H9 (cell line): ENCODE results near the gene BCAS4. TPM values are rescaled to one million over a fixed set of nuclear protein-coding genes. Genes with fewer than 3 reads are reported as not detected.

Experiments
- DNase-seq: peaks from one replicate; pipeline ENCODE4 v3.0.0-alpha.2; 2017
- H2AFZ ChIP-seq: one replicate; pipeline ENCODE4 v1.6.1; 2013; ENCODE audit warnings: mild to moderate bottlenecking, low read length, control low read depth, moderate library complexity
- H2AK5ac ChIP-seq: 2 replicates; pipeline ENCODE4 v1.6.1; 2013; ENCODE audit warnings: low read length, control low read depth, mixed read lengths; ENCODE audit not compliant: insufficient read length
- H2BK120ac ChIP-seq: one replicate; pipeline ENCODE4 v1.6.1; 2013; ENCODE audit warnings: low read depth, mild to moderate bottlenecking, low read length, control low read depth, inconsistent platforms; ENCODE audit not compliant: poor library complexity, severe bottlenecking
- H2BK12ac ChIP-seq: 2 replicates; pipeline ENCODE4 v1.6.1; 2013; ENCODE audit warnings: low read length, control low read depth, mixed read lengths, low read depth; ENCODE audit not compliant: insufficient read length
- H2BK15ac ChIP-seq: 2 replicates; pipeline ENCODE4 v1.6.1; 2013; ENCODE audit warnings: low read depth, low read length, control low read depth
- H2BK20ac ChIP-seq: one replicate; pipeline ENCODE4 v1.6.1; 2013; ENCODE audit warnings: low read depth, mild to moderate bottlenecking, low read length, control low read depth, inconsistent platforms; ENCODE audit not compliant: poor library complexity, severe bottlenecking
- H2BK5ac ChIP-seq: 2 replicates; pipeline ENCODE4 v1.6.1; 2013; ENCODE audit warnings: low read length, control low read depth, mixed read lengths; ENCODE audit not compliant: insufficient read length
- H3K14ac ChIP-seq: 2 replicates; pipeline ENCODE4 v1.6.1; 2013; ENCODE audit warnings: low read length, control low read depth; ENCODE audit not compliant: insufficient read depth
- H3K18ac ChIP-seq: 2 replicates; pipeline ENCODE4 v1.6.1; 2013; ENCODE audit warnings: low read depth, mild to moderate bottlenecking, mixed read lengths, low read length, control low read depth; ENCODE audit not compliant: insufficient read length
- H3K23ac ChIP-seq: 2 replicates; pipeline ENCODE4 v1.6.1; 2013; ENCODE audit warnings: low read length, control low read depth, mixed read lengths, low read depth; ENCODE audit not compliant: insufficient read length
- H3K23me2 ChIP-seq: 2 replicates; pipeline ENCODE4 v1.6.1; 2013; ENCODE audit warnings: low read depth, mild to moderate bottlenecking, mixed read lengths, low read length, control low read depth; ENCODE audit not compliant: insufficient read length, poor library complexity, severe bottlenecking
- H3K27ac ChIP-seq: 2 replicates; pipeline ENCODE4 v1.5.1; 2013; ENCODE audit warnings: low read length, control low read depth, mixed read lengths, low read depth; ENCODE audit not compliant: insufficient read length
- H3K27me3 ChIP-seq: 2 replicates; pipeline ENCODE4 v1.6.1; 2013; ENCODE audit warnings: low read length, control low read depth, inconsistent platforms; ENCODE audit not compliant: insufficient read depth
- H3K4ac ChIP-seq: 2 replicates; pipeline ENCODE4 v1.6.1; 2013; ENCODE audit warnings: low read depth, mild to moderate bottlenecking, control low read depth, inconsistent platforms, low read length, moderate library complexity
- H3K4me1 ChIP-seq: 2 replicates; pipeline ENCODE4 v1.6.1; 2013; ENCODE audit warnings: low read length, control low read depth, inconsistent platforms; ENCODE audit not compliant: insufficient read depth
- H3K4me2 ChIP-seq: 2 replicates; pipeline ENCODE4 v1.6.1; 2013; ENCODE audit warnings: low read length, control low read depth, mixed read lengths; ENCODE audit not compliant: insufficient read length, insufficient read depth
- H3K56ac ChIP-seq: 2 replicates; pipeline ENCODE4 v1.6.1; 2013; ENCODE audit warnings: low read depth, mild to moderate bottlenecking, mixed read lengths, low read length, control low read depth; ENCODE audit not compliant: insufficient read length
- H3K79me1 ChIP-seq: 2 replicates; pipeline ENCODE4 v1.6.1; 2013; ENCODE audit warnings: low read depth, mild to moderate bottlenecking, moderate library complexity, low read length, control low read depth, inconsistent platforms; ENCODE audit not compliant: insufficient read depth, poor library complexity, severe bottlenecking
- H3K79me2 ChIP-seq: 2 replicates; pipeline ENCODE4 v1.6.1; 2013; ENCODE audit warnings: low read length, control low read depth, inconsistent platforms; ENCODE audit not compliant: insufficient read depth
- H3K9ac ChIP-seq: 2 replicates; pipeline ENCODE4 v1.6.1; 2013; ENCODE audit warnings: low read length, control low read depth, mixed read lengths; ENCODE audit not compliant: insufficient read length; ENCODE audit errors: extremely low read depth
- H3K9me3 ChIP-seq: one replicate; pipeline ENCODE4 v1.6.1; 2013; ENCODE audit warnings: low read depth, low read length, inconsistent platforms; ENCODE audit not compliant: control insufficient read depth
- H3T11ph ChIP-seq: one replicate; pipeline ENCODE4 v1.6.1; 2013; ENCODE audit warnings: mild to moderate bottlenecking, low read length, control low read depth, inconsistent platforms
- H4K20me1 ChIP-seq: one replicate; pipeline ENCODE4 v1.6.1; 2013; ENCODE audit not compliant: control insufficient read depth, insufficient read length, insufficient read depth
- H4K5ac ChIP-seq: 2 replicates; pipeline ENCODE4 v1.6.1; 2013; ENCODE audit warnings: low read depth, mild to moderate bottlenecking, mixed read lengths, low read length, control low read depth; ENCODE audit not compliant: insufficient read length
- H4K8ac ChIP-seq: replicated peaks from 2 replicates; pipeline ENCODE4 v1.6.1; 2013; ENCODE audit warnings: low read length, control low read depth, mixed read lengths, low read depth; ENCODE audit not compliant: insufficient read length
- H4K91ac ChIP-seq: 2 replicates; pipeline ENCODE4 v1.6.1; 2013; ENCODE audit warnings: low read depth, mild to moderate bottlenecking, moderate library complexity, mixed read lengths, low read length, control low read depth; ENCODE audit not compliant: insufficient read length
- H3K27ac Mint-ChIP-seq, 3 experiments: 2 replicates in 2 of 3; 3 replicates in 1 of 3; pipeline ENCODE4 v1.8.0; 2020 to 2021; ENCODE audit warnings: mixed read lengths in 3 of 3, mild to moderate bottlenecking in 1 of 3, moderate library complexity in 1 of 3
- H3K27me3 Mint-ChIP-seq: 2 replicates; pipeline ENCODE4 v1.8.0; 2021; ENCODE audit warnings: low read depth, mild to moderate bottlenecking, moderate library complexity, mixed read lengths
- H3K36me3 Mint-ChIP-seq, 3 experiments: 2 replicates in 2 of 3; 3 replicates in 1 of 3; pipeline ENCODE4 v1.8.0; 2020 to 2021; ENCODE audit warnings: low read depth in 3 of 3, mixed read lengths in 3 of 3; ENCODE audit not compliant: insufficient read depth in 1 of 3
- H3K4me1 Mint-ChIP-seq, 2 experiments: 2 replicates each; pipeline ENCODE4 v1.8.0; 2020; ENCODE audit warnings: mixed read lengths in 2 of 2
- H3K4me3 Mint-ChIP-seq, 2 experiments: 2 replicates in 1 of 2; 3 replicates in 1 of 2; pipeline ENCODE4 v1.8.0; 2020 to 2021; ENCODE audit warnings: mild to moderate bottlenecking in 2 of 2, mixed read lengths in 2 of 2, moderate library complexity in 1 of 2
- H3K9me3 Mint-ChIP-seq, 2 experiments: 2 replicates in 1 of 2; 3 replicates in 1 of 2; pipeline ENCODE4 v1.8.0; 2020; ENCODE audit warnings: mild to moderate bottlenecking in 2 of 2, mixed read lengths in 2 of 2, moderate library complexity in 1 of 2
- CTCF ChIP-seq: fragments of 200-600 bp; sonication (generic); conservative IDR thresholded peaks from 3 replicates; pipeline ENCODE4 v1.8.0; 2021; ENCODE audit warnings: antibody characterized with exemption, mild to moderate bottlenecking
- WGBS: extraction: QIAGEN DNeasy Blood & Tissue Kit; methylation state at CpG from one replicate; pipeline ENCODE4 v1.1.7; 2013; ENCODE audit warnings: missing lambda C conversion rate, low lambda C conversion rate, mixed read lengths; ENCODE audit not compliant: insufficient read length; ENCODE audit errors: extremely low coverage; 5-methylcytosine and 5-hydroxymethylcytosine counted together
- total RNA-seq: library from RNA; stranded (reverse); gene quantifications from 2 replicates; pipeline ENCODE4 v1.2.1, GENCODE V29; 2021

Gene BCAS4
- total RNA-seq, 1 experiment from 2014 or later, result 16.9 TPM

- no peaks in the 10 kb centered on the region; the same call in 1 of the 2 replicates for H3K4me1 ChIP-seq
- H3K27ac ChIP-seq, result no peak overlapping the region
- H2BK5ac ChIP-seq, result no peak overlapping the region
- H2BK20ac ChIP-seq, result no peak overlapping the region
- no peak overlapping the region for H3K56ac ChIP-seq
- H3K14ac ChIP-seq, result no peak overlapping the region
- no peak overlapping the region for H2BK120ac ChIP-seq
- peaks cover 12 to 25% of the 10 kb centered on the region in 2 experiments for H3K4me1 Mint-ChIP-seq
- no peaks in the 10 kb centered on the region for H3K23me2 ChIP-seq
- H3K9me3 Mint-ChIP-seq, result no peaks in the 10 kb centered on the region; a peak in 1 of 5 replicates
- no peak overlapping the region for H4K8ac ChIP-seq
- H3K79me1 ChIP-seq, result no peaks in the 10 kb centered on the region
- no peak overlapping the region for H3K4me3 Mint-ChIP-seq
- no peak overlapping the region for H3K18ac ChIP-seq
- H4K91ac ChIP-seq, result no peak overlapping the region
- no peak for DNase-seq
- H3K79me2 ChIP-seq, result no peaks in the 10 kb centered on the region
- no peak overlapping the region; a peak in 1 of 7 replicates for H3K27ac Mint-ChIP-seq
- WGBS, result no CpG with 5 or more reads among the region's 8 CpGs
- H2AFZ ChIP-seq, result no peak overlapping the region
- TF ChIP-seq CTCF, result no peak
- H2BK15ac ChIP-seq, result no peak overlapping the region
- no peaks in the 10 kb centered on the region; the same call in 1 of the 2 replicates for H3K27me3 Mint-ChIP-seq
- H3K4ac ChIP-seq, result no peak overlapping the region
- no peaks in the 10 kb centered on the region for H3K9me3 ChIP-seq
- no peak overlapping the region for H3K23ac ChIP-seq
- H4K20me1 ChIP-seq, result no peaks in the 10 kb centered on the region
- H3K27me3 ChIP-seq, result no peaks in the 10 kb centered on the region
- peaks cover 3 to 25% (median 10%) of the 10 kb centered on the region in 3 experiments for H3K36me3 Mint-ChIP-seq
- no peak overlapping the region for H4K5ac ChIP-seq
- H3K9ac ChIP-seq, result no peak overlapping the region
- H2BK12ac ChIP-seq, result no peak overlapping the region
- H3T11ph ChIP-seq, result no peak overlapping the region
- H2AK5ac ChIP-seq, result no peak overlapping the region
- no peak overlapping the region for H3K4me2 ChIP-seq
These were observed 26.5 kb downstream of the BCAS4 start for GRCh38 chr20:50821257-50821921.
